Heart left ventricle (tissue), 16 donors: ENCODE measurements around the gene DYSF. TPM values are rescaled to one million over a fixed set of nuclear protein-coding genes. Genes with fewer than 3 reads are reported as not detected.

Source experiments
- ATAC-seq, 4 donors: fragments of 200-7000 bp; cut with Tn5 transposase; one replicate each; pipeline ENCODE4 v1.9.1; 2020 to 2022; ENCODE audit warnings: moderate library complexity in 4 of 4, mild to moderate bottlenecking in 3 of 4, moderate number of reproducible peaks in 1 of 4
- DNase-seq, 5 donors: peaks; one replicate each; pipeline ENCODE4 v3.0.0-alpha.2; 2020
- H3K27ac ChIP-seq, 12 donors: fragments of 200-600 bp; sonication (generic) in 4 of 12; one replicate each; pipeline versions ENCODE4 v1.5.0 to v1.8.0; 2016 to 2022; ENCODE audit warnings: mild to moderate bottlenecking in 2 of 12
- H3K27me3 ChIP-seq, 9 donors: fragments of 200-600 bp; sonication (generic) in 2 of 9; one replicate each; pipeline versions ENCODE4 v1.5.1 to v1.8.0; 2016 to 2022; ENCODE audit warnings: mild to moderate bottlenecking in 3 of 9
- H3K36me3 ChIP-seq, 9 donors: fragments of 200-600 bp; sonication (generic) in 2 of 9; one replicate each; pipeline versions ENCODE4 v1.5.0 to v1.8.0; 2018 to 2022; ENCODE audit warnings: mild to moderate bottlenecking in 2 of 9
- H3K4me1 ChIP-seq, 12 donors: fragments of 200-600 bp; sonication (generic) in 4 of 12; one replicate each; pipeline versions ENCODE4 v1.5.0 to v1.8.0; 2016 to 2022; ENCODE audit warnings: mild to moderate bottlenecking in 3 of 12
- H3K4me3 ChIP-seq, 12 donors: fragments of 200-600 bp; sonication (generic) in 4 of 12; one replicate each; pipeline versions ENCODE4 v1.5.0 to v1.8.0; 2017 to 2022; ENCODE audit warnings: mild to moderate bottlenecking in 9 of 12, moderate library complexity in 4 of 12
- H3K9me3 ChIP-seq, 12 donors: fragments of 200-600 bp; sonication (generic) in 4 of 12; one replicate each; pipeline versions ENCODE4 v1.5.0 to v1.8.0; 2016 to 2022; ENCODE audit warnings: mild to moderate bottlenecking in 1 of 12
- POLR2A ChIP-seq, 2 donors: fragments of 450-650 bp; IDR thresholded peaks; one replicate each; pipeline ENCODE4 v1.6.1; 2017; ENCODE audit warnings: antibody characterized with exemption in 2 of 2, mild to moderate bottlenecking in 2 of 2, moderate library complexity in 2 of 2
- WGBS, 4 donors: extraction: QIAGEN DNeasy Blood & Tissue Kit in 2 of 4; methylation state at CpG; one replicate each; pipeline versions ENCODE4 v1.1.5 to v1.1.7; 2013 to 2018; 5-methylcytosine and 5-hydroxymethylcytosine counted together
- intact Hi-C, 10 donors: fragments of 100-400 bp; cut with DNase I; formaldehyde crosslinking; loops; one replicate each; pipeline versions ENCODE4 v1.11.1 to v1.14.2; 2022
- polyA plus RNA-seq, 2 donors: library from polyadenylated mRNA; stranded (reverse); fragments of 200-250 nt; gene quantifications; one replicate each; pipeline ENCODE4 v1.2.3, GENCODE V29; 2013
- total RNA-seq, 9 donors: library from RNA; depleted of rRNA in 2 of 9; stranded (reverse); fragments of >200 nt in 2 of 9; fragmentation: NEBNext Ultra II Directional in 3 of 9; extraction: Animal tissue kit (Norgen Biotek cat#: 25700) in 3 of 9; gene quantifications; one replicate each; pipeline versions ENCODE4 v1.1.0 to v1.2.4, GENCODE V29; 2016 to 2023
- TF ChIP-seq, protein P1 (sequence below), 12 donors: fragments of 200-600 bp; sonication (generic) in 4 of 12; IDR thresholded peaks; one replicate each; pipeline versions ENCODE4 v1.5.0 to v1.8.0; 2018 to 2022; ENCODE audit warnings: antibody characterized with exemption in 12 of 12, mild to moderate bottlenecking in 5 of 12
- donor health status: ischemic (EF 13 %, LVEDD 7.1; RV severe dilation, severe dysfunction).
- donor health status: healthy with polysubstance abuse.
- donor health status: DM: no; HTN: yes; CAD: no.
- donor health status: DM: no; HTN: no; CAD: no.
- donor health status: ischemic (EF 25% LVEDD 6.9; RV normal size, moderate dysfunction).
- donor health status: ischemic (EF 25% LVEDD 5.7; RV mildly dilated, moderate dysfunction).
- donor health status: healthy.
- donor health status: DM: yes; HTN: yes; CAD: no.
- donor health status: ischemic (EF 35%, LVEDD 5.7; RV mildly dilated, moderate dysfunction).
- donor health status: nonischemic (EF 11% LVEDD 7.7; RV severe dilation, severe dysfunction).
- donor health status: DM: yes; HTN: yes; CAD: no.
- donor health status: PGD.
- donor health status: ischemic (EF 29% LVEDD 5.4; RV normal size, mild dysfunction).
- donor health status: nonischemic (EF 23%, LVEDD 6.1; RV moderate dilation, normal function).

Gene DYSF
- total and polyA plus RNA-seq, 11 donors, result 25.5 to 99.9 (median 78.6) TPM

DNA sequence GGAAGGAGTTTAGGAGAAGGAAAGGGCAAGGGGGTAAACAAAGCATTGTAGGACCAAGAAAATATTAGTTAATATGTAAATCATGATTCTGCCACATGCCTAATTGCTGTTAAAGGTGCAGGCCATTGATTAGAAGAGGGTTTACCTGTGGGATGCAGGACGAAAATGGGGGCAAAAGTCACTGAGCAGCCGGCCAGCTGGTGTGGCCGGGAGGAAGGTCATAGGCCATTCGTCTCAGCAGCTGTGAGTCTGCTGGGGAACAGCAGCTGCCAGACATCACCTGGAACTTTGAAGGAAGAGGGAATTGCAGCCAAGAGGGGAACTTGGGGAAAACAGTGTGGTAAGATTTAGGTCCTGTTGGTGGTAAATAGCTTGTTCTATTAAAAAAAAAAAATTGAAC lies 184.4 kb downstream of the DYSF start:
- no peaks in the 10 kb centered on the region for H3K27me3 ChIP-seq
- intact Hi-C loops, result no loop called here
- H3K27ac ChIP-seq, result no peak overlapping the region
- no peak overlapping the region for H3K4me3 ChIP-seq
- peaks cover 0 to 38% (median 0%) of the 10 kb centered on the region in 12 donors for H3K4me1 ChIP-seq
- DNase-seq, result no peak
- no peaks in the 10 kb centered on the region for H3K36me3 ChIP-seq
- WGBS, 4 donors, result 57 to 85% (median 71%) methylated on average over 4 of the region's 4 CpGs
- H3K9me3 ChIP-seq, result no peaks in the 10 kb centered on the region
- TF ChIP-seq, protein P1, sequence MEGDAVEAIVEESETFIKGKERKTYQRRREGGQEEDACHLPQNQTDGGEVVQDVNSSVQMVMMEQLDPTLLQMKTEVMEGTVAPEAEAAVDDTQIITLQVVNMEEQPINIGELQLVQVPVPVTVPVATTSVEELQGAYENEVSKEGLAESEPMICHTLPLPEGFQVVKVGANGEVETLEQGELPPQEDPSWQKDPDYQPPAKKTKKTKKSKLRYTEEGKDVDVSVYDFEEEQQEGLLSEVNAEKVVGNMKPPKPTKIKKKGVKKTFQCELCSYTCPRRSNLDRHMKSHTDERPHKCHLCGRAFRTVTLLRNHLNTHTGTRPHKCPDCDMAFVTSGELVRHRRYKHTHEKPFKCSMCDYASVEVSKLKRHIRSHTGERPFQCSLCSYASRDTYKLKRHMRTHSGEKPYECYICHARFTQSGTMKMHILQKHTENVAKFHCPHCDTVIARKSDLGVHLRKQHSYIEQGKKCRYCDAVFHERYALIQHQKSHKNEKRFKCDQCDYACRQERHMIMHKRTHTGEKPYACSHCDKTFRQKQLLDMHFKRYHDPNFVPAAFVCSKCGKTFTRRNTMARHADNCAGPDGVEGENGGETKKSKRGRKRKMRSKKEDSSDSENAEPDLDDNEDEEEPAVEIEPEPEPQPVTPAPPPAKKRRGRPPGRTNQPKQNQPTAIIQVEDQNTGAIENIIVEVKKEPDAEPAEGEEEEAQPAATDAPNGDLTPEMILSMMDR (IDR thresholded peaks at IDR 0.05), result no peak
- ATAC-seq, result no peak

DNA sequence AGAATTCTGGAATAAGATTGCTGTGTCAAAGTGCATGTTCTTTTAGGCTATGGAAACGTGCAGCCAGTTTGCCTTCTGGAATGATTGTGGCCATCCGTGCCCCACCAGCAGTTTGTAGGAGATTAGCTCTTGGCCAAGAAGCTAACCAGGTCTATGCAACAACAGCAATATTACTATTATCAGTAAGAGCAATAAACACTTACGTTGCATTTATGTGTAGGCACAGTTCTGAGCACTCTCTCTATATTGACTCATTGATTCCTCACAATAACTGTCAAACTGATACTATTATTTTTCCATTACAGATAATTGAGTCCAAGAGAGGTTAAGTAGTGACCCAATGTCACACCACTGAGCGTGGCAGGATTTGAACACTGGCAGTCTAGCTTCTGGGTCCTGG lies 186.4 kb downstream of the DYSF start:
- WGBS, 4 donors, result 87 to 94% (median 92%) methylated on average over 4 of the region's 4 CpGs
- Histone ChIP-seq H3K4me3 (no peak overlapping the region), H3K4me1 (peaks cover 0 to 29% (median 0%) of the 10 kb centered on the region in 12 donors), H3K27me3 (no peaks in the 10 kb centered on the region), H3K36me3 (peaks cover 0 to 13% (median 0%) of the 10 kb centered on the region in 9 donors), H3K9me3 (no peaks in the 10 kb centered on the region), H3K27ac (no peak overlapping the region)
- TF ChIP-seq POLR2A (IDR thresholded peaks at IDR 0.05), result no peak
- TF ChIP-seq, protein P1 (IDR thresholded peaks at IDR 0.05), result no peak
- intact Hi-C loops, result no loop called here
- ATAC-seq (no peak), DNase-seq (no peak)

DNA sequence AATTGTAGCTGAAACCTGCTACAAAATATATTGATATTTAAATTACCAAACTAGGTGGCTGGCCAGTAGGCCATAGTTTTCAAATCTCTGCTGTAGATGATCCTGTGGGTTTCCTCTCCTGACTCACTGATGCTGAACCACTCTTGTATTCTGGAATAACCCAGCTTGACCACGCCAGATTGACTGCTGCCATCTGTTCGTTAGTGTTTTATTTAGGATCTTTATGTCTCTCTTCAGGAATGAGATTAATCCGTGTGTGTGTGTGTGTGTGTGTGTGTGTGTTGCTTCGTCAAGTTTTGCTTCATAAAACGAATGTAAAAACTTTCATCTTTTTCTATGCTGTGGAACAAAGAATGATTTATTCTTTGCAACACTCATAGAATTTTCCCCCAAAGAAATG lies 187.1 kb downstream of the DYSF start:
- WGBS, 4 donors, result 86 to 94% (median 91%) methylated on average over 5 of the region's 5 CpGs
- H3K27ac ChIP-seq, result no peak overlapping the region
- DNase-seq (no peak), ATAC-seq (no peak)
- peaks cover 0 to 13% (median 0%) of the 10 kb centered on the region in 9 donors for H3K36me3 ChIP-seq
- no peaks in the 10 kb centered on the region for H3K9me3 ChIP-seq
- TF ChIP-seq, protein P1 (IDR thresholded peaks at IDR 0.05), result no peak
- TF ChIP-seq POLR2A (IDR thresholded peaks at IDR 0.05), result no peak
- H3K4me3 ChIP-seq, result no peak overlapping the region
- intact Hi-C loops, result no loop called here
- H3K4me1 ChIP-seq, result peaks cover 0 to 22% (median 2%) of the 10 kb centered on the region in 12 donors
- H3K27me3 ChIP-seq, result no peaks in the 10 kb centered on the region

DNA sequence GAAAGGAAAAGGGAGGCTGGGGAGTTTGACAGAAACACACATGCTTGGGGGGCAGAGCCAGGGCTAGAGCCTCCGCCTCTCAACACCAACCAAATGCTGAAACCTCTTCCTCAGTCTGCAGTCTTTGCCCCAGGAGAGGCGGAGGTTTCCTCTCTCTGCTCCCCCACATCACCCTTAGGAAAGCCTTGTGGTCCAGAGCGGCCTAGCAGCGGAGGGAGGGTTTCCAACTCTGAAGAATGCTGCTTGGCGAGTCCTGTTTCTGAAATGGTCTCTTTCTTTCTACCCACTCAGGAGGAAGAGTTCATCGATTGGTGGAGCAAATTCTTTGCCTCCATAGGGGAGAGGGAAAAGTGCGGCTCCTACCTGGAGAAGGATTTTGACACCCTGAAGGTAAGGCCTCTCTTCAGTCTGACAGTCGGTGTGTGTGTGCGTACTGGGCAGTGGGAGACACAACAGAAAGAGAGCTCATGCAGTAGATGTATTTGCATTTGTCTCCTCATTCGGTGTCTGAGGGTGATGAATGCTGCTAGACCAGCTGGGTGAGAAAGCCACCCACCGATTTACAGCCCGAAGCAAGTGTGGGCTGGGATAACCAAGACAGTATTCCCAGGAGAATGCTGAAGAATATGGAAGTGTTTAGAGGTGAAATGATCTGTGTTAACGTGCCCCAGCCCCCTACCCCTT lies 190.5 kb downstream of the DYSF start:
- H3K4me1 ChIP-seq, result peaks cover 0 to 11% (median 8%) of the 10 kb centered on the region in 12 donors

More for the DNA sequence above, 190.5 kb downstream of the DYSF start:
- peaks cover 0 to 9% (median 0%) of the 10 kb centered on the region in 12 donors for H3K9me3 ChIP-seq
- no peak for DNase-seq
- no peak for ATAC-seq
- H3K27me3 ChIP-seq, result no peaks in the 10 kb centered on the region
- TF ChIP-seq POLR2A (IDR thresholded peaks at IDR 0.05), result no peak
- TF ChIP-seq, protein P1 (IDR thresholded peaks at IDR 0.05), result no peak
- intact Hi-C loops, result no loop called here
- no peak overlapping the region for H3K27ac ChIP-seq
- H3K4me3 ChIP-seq, result no peak overlapping the region
- 93 to 96% (median 95%) methylated on average over 13 of the region's 13 CpGs for WGBS, 4 donors
- peaks cover 0 to 13% (median 0%) of the 10 kb centered on the region in 9 donors for H3K36me3 ChIP-seq
